KOPT-K1 (cell line): Measurements from ENCODE around the gene PSMC3IP.

Experiments used
- H3K27ac ChIP-seq: fragments of 200-600 bp; sonication (generic); 2 replicates; pipeline ENCODE4 v1.5.1; 2016; ENCODE audit warnings: antibody characterized with exemption, mild to moderate bottlenecking, low read depth, low read length; ENCODE audit not compliant: poor library complexity, severe bottlenecking
- H3K36me3 ChIP-seq: fragments of 200-600 bp; sonication (generic); 2 replicates; pipeline ENCODE4 v1.5.1; 2017; ENCODE audit warnings: antibody characterized with exemption, mild to moderate bottlenecking, low read length, moderate library complexity; ENCODE audit not compliant: insufficient read depth
- H3K9me3 ChIP-seq: fragments of 200-600 bp; sonication (generic); 2 replicates; pipeline ENCODE4 v1.5.1; 2017; ENCODE audit warnings: antibody characterized with exemption, low read length, mild to moderate bottlenecking; ENCODE audit not compliant: insufficient read depth, poor library complexity, severe bottlenecking

Gene PSMC3IP

DNA sequence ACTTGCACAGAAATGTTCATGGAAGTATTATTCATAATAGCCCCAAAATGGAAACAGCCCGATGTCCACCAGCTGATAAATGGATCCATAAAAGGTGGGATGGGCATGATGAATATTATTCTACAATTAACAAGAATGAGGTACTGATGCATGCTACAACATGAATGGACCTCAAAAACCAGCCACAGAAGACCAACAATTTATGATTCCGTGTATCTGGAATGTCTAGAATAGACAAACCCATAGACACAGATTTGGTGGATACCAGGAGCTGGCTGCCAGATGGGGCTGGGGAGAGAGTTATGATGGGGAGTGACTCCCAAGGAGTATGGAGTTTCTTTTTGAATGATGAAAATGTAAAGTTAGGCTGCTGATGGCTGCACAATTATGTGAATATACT lies 52.3 kb downstream of the PSMC3IP start:
- no peaks in the 10 kb centered on the region for H3K36me3 ChIP-seq
- no peak overlapping the region for H3K27ac ChIP-seq

DNA sequence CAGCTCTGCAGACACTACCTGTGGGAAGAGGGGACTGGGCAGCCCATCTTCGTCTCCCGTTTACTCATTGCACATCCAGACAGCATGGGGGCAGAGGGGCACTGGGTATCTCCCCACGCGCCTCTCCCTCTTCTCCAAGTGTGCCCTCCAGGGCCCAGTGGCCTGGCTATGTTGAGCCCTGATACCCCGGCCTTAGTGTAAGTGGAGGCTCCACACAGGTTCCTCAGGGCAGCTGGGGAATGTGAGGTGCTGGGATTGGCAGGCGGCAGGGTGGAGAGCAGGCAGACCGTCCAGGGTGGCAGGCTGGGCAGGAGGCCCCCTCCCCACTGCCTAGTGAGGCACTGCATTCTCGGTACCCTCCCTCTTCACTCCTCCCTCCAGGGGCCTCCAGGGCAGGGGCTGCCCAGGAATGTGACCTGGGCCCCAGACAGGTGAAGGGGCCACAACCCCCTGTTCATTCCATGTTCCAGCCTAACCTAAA lies 54.7 kb downstream of the PSMC3IP start:
- H3K9me3 ChIP-seq: no peaks in the 10 kb centered on the region
- H3K36me3 ChIP-seq: no peaks in the 10 kb centered on the region
- no peak overlapping the region for H3K27ac ChIP-seq

More for the DNA sequence above, 52.3 kb downstream of the PSMC3IP start:
- no peaks in the 10 kb centered on the region for H3K9me3 ChIP-seq
